DND-41 (cell line): Measurements from ENCODE around the gene ACAD11.
"Not testable (repeated sequence)": the region's sequence is repeated elsewhere in the genome, so short reads cannot be mapped to it uniquely, and the experiment has no call there.

Source experiments
- ATAC-seq: fragments of 200-7000 bp; cut with Tn5 transposase; 3 replicates; pipeline ENCODE4 v1.9.1; 2021; ENCODE audit warnings: low read depth; ENCODE audit not compliant: insufficient read depth
- DNase-seq: peaks from one replicate; pipeline ENCODE4 v3.0.0-alpha.2; 2020
- H2AFZ ChIP-seq: 2 replicates; pipeline ENCODE4 v1.6.0; 2012; ENCODE audit warnings: low read depth, low read length
- H3K27ac ChIP-seq: 2 replicates; pipeline ENCODE4 v1.5.1; 2012; ENCODE audit warnings: low read length, inconsistent platforms
- H3K27me3 ChIP-seq: fragments of 200-600 bp; sonication (generic); 2 replicates; pipeline ENCODE4 v1.6.0; 2012; ENCODE audit warnings: low read length, mild to moderate bottlenecking, inconsistent platforms; ENCODE audit not compliant: insufficient read depth, poor library complexity
- H3K36me3 ChIP-seq: 2 replicates; pipeline ENCODE4 v1.5.1; 2012; ENCODE audit warnings: low read length, inconsistent platforms; ENCODE audit not compliant: insufficient read depth
- H3K4me1 ChIP-seq: 2 replicates; pipeline ENCODE4 v1.5.1; 2012; ENCODE audit warnings: mild to moderate bottlenecking, low read length; ENCODE audit not compliant: insufficient read depth
- H3K4me2 ChIP-seq: 2 replicates; pipeline ENCODE4 v1.6.0; 2012; ENCODE audit warnings: mild to moderate bottlenecking, moderate library complexity, low read length, inconsistent platforms; ENCODE audit not compliant: insufficient read depth
- H3K4me3 ChIP-seq, 2 experiments: fragments of 200-600 bp in 1 of 2; shearing (Covaris generic) in 1 of 2; 2 replicates each; pipeline ENCODE4 v1.5.1; 2012 to 2016; ENCODE audit warnings: inconsistent platforms in 2 of 2, low read length in 2 of 2, mild to moderate bottlenecking in 2 of 2, low read depth in 1 of 2, moderate library complexity in 1 of 2
- H3K79me2 ChIP-seq: 2 replicates; pipeline ENCODE4 v1.6.0; 2012; ENCODE audit warnings: low read length, inconsistent platforms; ENCODE audit not compliant: insufficient read depth
- H3K9ac ChIP-seq: 2 replicates; pipeline ENCODE4 v1.6.0; 2012; ENCODE audit warnings: low read depth, mild to moderate bottlenecking, inconsistent platforms, low read length, moderate library complexity
- H3K9me3 ChIP-seq: 2 replicates; pipeline ENCODE4 v1.5.1; 2012; ENCODE audit warnings: low read length, moderate library complexity, mild to moderate bottlenecking, inconsistent platforms; ENCODE audit not compliant: insufficient read depth, severe bottlenecking
- H4K20me1 ChIP-seq: 2 replicates; pipeline ENCODE4 v1.6.0; 2012; ENCODE audit warnings: low read length; ENCODE audit not compliant: insufficient read depth
- EZH2 ChIP-seq: IDR thresholded peaks from 3 replicates; pipeline ENCODE4 v1.6.1; 2012; ENCODE audit warnings: borderline replicate concordance, low read depth, mild to moderate bottlenecking, moderate library complexity, low read length, inconsistent platforms; ENCODE audit not compliant: severe bottlenecking
- TF ChIP-seq, protein P1 (sequence below): IDR thresholded peaks from 2 replicates; pipeline ENCODE4 v1.5.1; 2012; ENCODE audit warnings: borderline replicate concordance, low read length, moderate library complexity, mild to moderate bottlenecking; ENCODE audit not compliant: poor library complexity, severe bottlenecking; ENCODE audit errors: extremely low read depth

The ACAD11 gene

DNA sequence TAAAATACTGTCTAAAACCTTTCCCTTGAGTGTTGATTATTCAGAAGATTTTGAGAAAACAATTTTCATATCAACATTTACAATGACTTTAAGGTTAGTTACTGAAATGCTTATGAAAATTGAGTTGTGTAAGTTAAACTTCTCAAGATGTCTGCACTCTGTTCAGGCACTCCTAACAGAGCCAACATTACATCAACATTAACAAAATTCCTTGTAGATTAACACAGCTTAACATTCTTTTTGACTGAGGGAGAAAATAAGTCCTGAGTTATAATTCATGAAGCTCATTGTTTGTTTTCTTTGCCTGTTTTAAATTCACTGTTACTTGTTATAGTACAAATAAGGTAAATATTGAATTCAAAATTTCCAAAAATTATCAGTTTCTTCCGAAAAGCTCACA, 53.5 kb downstream of the ACAD11 start:
- Histone ChIP-seq H3K27me3 (no peaks in the 10 kb centered on the region), H3K27ac (no peak overlapping the region), H2AFZ (no peak overlapping the region), H4K20me1 (no peaks in the 10 kb centered on the region), H3K4me1 (no peaks in the 10 kb centered on the region), H3K9me3 (no peaks in the 10 kb centered on the region), H3K36me3 (peaks cover 9% of the 10 kb centered on the region; the same call in 1 of the 2 replicates), H3K9ac (no peak overlapping the region), H3K79me2 (no peaks in the 10 kb centered on the region), H3K4me3 (no peak overlapping the region), H3K4me2 (no peak overlapping the region)
- TF ChIP-seq, protein P1, sequence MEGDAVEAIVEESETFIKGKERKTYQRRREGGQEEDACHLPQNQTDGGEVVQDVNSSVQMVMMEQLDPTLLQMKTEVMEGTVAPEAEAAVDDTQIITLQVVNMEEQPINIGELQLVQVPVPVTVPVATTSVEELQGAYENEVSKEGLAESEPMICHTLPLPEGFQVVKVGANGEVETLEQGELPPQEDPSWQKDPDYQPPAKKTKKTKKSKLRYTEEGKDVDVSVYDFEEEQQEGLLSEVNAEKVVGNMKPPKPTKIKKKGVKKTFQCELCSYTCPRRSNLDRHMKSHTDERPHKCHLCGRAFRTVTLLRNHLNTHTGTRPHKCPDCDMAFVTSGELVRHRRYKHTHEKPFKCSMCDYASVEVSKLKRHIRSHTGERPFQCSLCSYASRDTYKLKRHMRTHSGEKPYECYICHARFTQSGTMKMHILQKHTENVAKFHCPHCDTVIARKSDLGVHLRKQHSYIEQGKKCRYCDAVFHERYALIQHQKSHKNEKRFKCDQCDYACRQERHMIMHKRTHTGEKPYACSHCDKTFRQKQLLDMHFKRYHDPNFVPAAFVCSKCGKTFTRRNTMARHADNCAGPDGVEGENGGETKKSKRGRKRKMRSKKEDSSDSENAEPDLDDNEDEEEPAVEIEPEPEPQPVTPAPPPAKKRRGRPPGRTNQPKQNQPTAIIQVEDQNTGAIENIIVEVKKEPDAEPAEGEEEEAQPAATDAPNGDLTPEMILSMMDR = no peak
- no peak for TF ChIP-seq EZH2
- ATAC-seq (no peak), DNase-seq (no peak)

DNA sequence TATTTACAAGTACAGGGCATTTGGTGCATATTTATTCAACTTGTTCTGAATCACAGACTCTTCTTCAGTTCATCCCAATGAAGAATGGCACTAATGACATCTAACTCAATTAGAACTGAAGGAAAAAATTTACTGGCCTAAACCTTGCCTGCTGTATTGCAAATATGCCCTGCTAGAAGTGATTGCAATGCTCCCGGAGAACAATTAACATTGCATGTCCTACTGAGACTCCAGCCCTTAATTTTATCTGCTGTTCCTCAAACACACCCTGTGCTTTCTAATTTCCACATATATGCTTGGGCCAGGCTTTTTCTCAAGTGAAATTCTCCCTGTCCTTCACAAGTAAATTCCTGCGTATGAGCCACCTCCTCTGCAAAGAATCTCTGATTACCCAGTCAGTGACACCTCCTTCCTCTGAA, 54.2 kb downstream of the ACAD11 start:
- Histone ChIP-seq H3K4me1 (no peaks in the 10 kb centered on the region), H3K27ac (no peak overlapping the region), H3K4me3 (no peak overlapping the region), H3K36me3 (peaks cover 9% of the 10 kb centered on the region; the same call in 1 of the 2 replicates), H3K4me2 (no peak overlapping the region), H3K79me2 (no peaks in the 10 kb centered on the region), H3K9ac (no peak overlapping the region), H3K9me3 (no peaks in the 10 kb centered on the region), H2AFZ (no peak overlapping the region), H3K27me3 (no peaks in the 10 kb centered on the region), H4K20me1 (no peaks in the 10 kb centered on the region)
- DNase-seq = no peak
- TF ChIP-seq, protein P1 = no peak
- TF ChIP-seq EZH2 = no peak
- no peak for ATAC-seq

DNA sequence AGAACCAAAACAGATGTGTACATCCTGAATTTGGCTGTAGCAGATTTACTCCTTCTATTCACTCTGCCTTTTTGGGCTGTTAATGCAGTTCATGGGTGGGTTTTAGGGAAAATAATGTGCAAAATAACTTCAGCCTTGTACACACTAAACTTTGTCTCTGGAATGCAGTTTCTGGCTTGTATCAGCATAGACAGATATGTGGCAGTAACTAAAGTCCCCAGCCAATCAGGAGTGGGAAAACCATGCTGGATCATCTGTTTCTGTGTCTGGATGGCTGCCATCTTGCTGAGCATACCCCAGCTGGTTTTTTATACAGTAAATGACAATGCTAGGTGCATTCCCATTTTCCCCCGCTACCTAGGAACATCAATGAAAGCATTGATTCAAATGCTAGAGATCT, 59.0 kb downstream of the ACAD11 start:
- not testable (repeated sequence) for H3K4me2 ChIP-seq, ATAC-seq, H3K9ac ChIP-seq, H3K79me2 ChIP-seq, H3K27me3 ChIP-seq, H3K9me3 ChIP-seq, H3K27ac ChIP-seq, H4K20me1 ChIP-seq, H3K4me3 ChIP-seq, DNase-seq, H2AFZ ChIP-seq, H3K4me1 ChIP-seq
- peaks cover 12% of the 10 kb centered on the region; the same call in 1 of the 2 replicates for H3K36me3 ChIP-seq

DNA sequence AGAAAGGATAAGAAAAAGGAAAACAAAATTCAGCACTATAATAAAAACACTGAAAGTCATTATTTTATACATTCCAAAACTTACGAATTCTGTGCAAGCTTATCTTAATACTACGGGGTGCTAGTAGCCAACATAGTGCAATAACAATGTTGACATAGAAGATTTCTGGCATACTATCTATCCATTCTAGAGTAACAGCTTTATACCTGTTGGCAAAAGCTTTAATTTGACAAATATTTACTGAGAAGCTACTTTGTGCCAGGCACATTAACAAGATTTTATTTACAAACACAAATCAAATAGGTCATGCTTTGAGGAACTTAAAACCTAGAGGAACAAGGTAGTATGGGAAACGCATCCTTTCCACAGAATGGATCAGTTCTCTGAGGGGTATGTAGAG, 61.4 kb downstream of the ACAD11 start:
- no peak overlapping the region for H2AFZ ChIP-seq
- no peak overlapping the region for H3K27ac ChIP-seq

More for the DNA sequence above, 61.4 kb downstream of the ACAD11 start:
- Histone ChIP-seq H4K20me1 (no peaks in the 10 kb centered on the region), H3K9ac (no peak overlapping the region), H3K27me3 (no peaks in the 10 kb centered on the region), H3K79me2 (no peaks in the 10 kb centered on the region), H3K4me3 (no peak overlapping the region), H3K4me2 (no peak overlapping the region), H3K9me3 (no peaks in the 10 kb centered on the region), H3K36me3 (peaks cover 12% of the 10 kb centered on the region; the same call in 1 of the 2 replicates), H3K4me1 (no peaks in the 10 kb centered on the region)
- TF ChIP-seq, protein P1 = no peak
- TF ChIP-seq EZH2 = no peak
- no peak for ATAC-seq
- DNase-seq = no peak
